ENCODE results near the gene CLEC7A. TPM values are rescaled to one million over a fixed set of nuclear protein-coding genes. Genes with fewer than 3 reads are reported as not detected.

CLEC7A gene
- total RNA-seq, 1 donor from 2014 or later, result 10.8 TPM

DNA sequence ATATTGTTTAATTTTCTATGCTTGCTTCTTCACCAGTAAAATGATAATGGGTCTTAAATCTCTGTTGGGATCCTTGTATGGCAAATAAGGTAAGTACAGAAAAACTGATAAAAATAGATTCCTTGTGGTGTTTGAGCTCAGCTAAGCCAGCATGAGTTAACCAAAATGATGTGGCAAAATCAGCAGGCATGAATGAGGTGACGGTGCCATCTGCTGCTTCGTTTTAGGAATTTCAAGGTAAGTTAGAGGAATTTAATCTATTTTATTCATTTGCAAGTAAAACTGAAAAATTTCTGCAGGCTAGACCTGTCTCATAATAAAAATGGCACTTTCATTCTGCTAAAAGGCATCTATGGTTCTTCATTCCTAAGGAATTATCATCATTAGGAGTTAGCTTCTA, 10.0 kb upstream of the CLEC7A start:
- peak; percentile 38 for DNase-seq (ENCODE audit: low spot score)

DNA sequence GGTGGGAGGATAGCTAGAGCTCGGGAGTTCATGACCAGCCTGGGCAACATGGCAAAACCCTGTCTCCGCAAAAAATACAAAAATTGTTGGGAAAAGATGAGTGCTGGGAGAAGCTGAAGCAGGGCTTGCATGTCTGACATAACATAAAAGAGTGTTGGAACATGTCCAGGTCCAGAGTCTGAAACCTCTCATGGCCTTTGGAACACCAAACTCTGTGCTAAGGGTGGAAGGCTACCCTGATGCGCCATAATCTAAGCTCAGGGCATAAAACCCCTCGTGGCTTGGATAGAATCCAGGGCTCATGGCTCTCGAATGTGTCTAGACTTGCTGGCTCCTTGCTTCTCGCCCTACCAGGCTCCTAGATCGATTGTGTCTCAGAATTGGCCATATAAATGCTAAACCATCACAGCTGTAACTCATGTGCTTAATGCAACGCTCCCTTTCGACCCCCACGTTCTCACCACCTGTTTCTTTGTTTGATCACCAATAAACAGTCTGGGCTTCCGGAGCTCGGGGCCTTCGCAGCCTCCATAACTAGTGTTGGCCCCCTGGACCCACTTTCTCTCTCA, 6.7 kb upstream of the CLEC7A start:
- DNase-seq (ENCODE audit: low spot score), result no peak

DNA sequence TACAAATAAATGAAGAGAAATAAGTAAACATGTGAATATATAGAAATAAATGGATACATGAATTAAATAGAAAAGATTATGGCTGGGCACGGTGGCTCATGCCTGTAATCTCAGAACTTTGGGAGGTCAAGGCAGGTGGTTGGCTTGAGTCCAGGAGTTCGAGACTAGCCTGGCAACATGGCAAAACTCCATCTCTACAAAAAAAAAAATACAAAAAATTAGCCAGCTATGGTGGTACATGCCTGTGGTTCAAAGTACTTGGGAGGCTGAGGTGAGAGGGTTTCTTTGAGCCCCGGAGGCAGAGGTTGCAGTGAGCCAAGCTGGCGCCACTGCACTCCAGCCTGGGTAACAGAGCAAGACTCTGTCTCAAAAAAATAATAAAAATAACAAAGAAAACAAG, 5.1 kb upstream of the CLEC7A start:
- DNase-seq (ENCODE audit: low spot score), result no peak

DNA sequence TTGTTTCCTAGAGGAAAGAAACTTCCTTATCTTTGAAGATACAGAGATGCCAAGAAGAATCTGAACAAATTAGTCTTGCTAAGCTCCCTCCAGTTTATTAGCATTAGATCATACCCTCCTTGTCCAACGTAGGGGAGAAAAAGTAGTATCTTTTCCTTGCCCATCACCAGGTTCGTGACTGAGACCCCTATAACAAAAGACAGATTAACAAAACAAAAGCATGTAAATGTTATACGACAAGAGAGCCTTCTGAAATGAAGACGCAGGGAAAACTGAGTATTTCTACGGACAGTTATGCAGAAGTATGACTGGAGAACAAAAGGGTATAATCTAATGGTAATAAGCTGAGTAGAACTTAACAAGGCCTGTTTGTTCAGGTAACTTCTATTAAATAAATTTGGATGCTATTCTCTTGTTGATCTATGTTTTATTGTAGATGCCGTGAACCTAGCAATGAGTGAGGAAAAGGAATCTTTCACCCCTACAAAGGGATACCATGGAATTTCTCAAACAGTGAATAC, 2.9 kb upstream of the CLEC7A start:
- no peak for DNase-seq (ENCODE audit: low spot score)

DNA sequence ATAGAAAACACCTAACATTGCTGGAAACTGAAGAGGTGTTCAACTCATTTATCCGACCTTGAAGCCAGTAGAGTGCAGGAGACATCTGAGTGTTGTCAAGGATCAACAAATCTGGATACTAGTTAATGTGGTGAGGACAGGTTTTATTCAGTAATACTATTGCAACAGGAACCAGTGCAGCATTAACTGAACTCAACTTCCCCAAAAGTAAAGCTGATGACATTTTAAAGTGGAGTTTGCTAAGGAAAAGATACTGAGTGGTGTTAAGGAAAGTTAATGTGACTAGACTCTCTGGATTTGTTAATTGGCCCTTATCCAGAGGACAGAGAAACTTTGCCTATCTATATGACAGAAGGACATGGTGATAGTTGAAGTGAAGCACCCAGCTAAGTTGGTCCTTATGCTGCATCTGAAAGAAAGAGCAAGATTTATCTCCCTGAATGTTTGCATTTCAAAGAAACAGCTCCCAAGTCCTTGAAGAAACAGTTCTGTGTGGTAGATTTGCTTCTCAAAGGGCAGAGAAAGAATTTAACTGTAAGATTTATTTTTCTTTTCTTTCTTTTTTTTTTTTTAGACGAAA, 1.2 kb upstream of the CLEC7A start:
- DNase-seq (ENCODE audit: low spot score), result no peak

DNA sequence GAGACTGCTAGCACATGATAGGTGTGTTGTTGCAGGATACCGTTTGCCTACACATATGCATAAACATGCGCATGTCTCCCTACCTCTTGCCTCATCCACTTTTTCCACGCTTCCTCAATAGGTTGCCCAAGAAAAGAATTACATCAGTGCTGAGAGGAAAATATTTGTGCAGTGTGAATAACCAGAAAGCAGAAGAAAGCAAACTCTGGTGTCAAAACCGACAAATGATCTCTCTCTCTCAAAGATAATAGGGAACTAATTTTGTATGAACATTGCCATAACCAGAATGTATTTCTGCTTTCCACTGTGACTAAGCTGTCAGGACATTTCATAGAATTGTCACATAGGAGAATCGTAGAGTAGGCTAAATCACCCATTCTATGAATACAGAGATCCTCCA, 1.3 kb downstream of the CLEC7A start:
- no peak for DNase-seq (ENCODE audit: low spot score)

DNA sequence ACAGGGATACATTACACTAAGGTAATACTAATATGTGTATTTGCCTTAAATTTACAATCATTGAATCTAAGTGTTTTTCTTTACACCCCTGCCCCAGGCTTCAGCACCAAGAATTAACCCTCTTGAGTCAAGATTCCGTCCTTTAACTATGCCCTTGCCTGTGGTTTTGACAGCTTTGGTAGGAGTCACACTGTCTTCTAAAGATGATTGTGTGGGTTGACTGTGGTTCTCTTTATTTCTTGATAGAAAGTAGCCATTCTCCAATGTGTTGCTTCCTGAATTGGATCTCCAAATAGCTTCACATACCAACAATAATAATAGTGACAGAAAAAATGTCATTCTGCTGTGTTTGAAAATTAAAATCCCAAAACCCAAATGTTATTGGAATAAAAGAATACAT, 3.6 kb downstream of the CLEC7A start:
- DNase-seq (ENCODE audit: low spot score), result no peak

DNA sequence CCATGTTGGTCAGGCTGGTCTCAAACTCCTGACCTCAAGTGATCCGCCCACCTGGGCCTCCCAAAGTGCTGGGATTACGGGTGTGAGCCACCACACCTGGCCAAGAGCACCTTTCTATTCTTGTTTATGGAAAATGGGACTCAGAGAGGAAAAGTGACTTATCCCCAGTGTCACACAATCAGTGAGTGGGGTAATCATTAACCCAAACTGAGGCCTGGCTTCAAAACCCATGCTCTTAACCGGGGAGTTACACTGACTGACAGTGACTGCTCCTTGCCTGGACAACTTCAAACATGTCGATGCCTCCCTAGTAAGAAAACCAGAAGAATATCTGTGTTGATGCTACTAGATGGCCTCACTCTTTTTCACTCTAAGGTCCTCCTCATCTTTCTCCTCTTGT, 7.3 kb downstream of the CLEC7A start:
- DNase-seq (ENCODE audit: low spot score), result no peak

DNA sequence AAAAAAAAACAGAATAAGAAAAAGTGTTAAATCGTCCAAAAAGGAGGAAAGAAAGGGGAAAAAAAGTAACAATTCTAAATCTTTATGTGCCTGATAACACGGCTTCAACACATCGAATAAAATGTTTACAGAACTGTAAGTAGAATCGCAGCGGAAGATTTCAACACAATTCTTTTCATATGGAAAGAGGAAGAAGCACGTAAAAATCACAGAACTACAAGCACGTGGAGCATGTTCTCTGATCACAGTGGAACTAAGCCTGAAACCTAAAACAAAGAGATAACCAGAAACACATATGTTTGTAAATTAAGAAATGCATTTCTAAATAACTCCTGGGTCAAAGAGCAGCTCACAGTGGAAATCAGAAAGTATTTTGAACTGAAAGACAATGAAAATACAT, 8.7 kb downstream of the CLEC7A start:
- no peak for DNase-seq (ENCODE audit: low spot score)

DNA sequence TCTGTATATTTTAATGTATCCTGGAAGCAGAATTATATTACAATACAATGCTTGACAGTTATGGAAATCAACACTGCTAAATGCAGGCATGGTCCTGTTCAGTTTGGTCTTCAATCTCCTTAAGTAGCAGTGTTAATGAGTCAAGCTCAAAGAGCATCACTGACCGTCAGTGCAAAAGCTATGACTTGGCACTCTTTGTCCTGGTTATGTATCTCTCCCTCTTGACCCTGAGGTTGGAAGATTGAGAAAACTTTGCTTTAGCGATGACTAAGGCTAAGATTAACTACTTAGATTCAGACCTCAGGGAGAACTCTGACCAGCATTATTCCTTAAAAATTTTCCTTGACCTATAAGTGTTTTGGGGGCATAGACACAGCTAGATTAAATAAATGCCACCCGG, 10.9 kb downstream of the CLEC7A start:
- no peak for DNase-seq (ENCODE audit: low spot score)

DNA sequence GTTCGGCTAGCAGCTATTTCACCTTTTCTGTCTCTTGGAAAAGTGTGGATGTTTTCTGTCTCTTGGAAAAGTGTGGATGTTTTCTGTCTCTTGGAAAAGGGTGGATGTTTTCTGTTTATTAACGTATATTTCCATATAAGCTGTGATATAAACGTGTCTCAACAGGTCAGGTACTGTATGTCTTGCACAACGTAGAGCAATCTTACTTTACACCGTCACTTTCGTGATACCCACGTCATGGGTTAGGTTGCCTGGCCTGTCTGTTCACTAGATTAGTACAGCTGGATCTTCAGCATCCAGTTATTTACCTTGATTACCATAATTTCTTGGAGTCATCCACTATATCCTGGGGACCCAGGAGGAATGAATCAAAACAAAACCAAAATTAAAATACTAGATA, 14.1 kb downstream of the CLEC7A start:
- no peak for DNase-seq (ENCODE audit: low spot score)

DNA sequence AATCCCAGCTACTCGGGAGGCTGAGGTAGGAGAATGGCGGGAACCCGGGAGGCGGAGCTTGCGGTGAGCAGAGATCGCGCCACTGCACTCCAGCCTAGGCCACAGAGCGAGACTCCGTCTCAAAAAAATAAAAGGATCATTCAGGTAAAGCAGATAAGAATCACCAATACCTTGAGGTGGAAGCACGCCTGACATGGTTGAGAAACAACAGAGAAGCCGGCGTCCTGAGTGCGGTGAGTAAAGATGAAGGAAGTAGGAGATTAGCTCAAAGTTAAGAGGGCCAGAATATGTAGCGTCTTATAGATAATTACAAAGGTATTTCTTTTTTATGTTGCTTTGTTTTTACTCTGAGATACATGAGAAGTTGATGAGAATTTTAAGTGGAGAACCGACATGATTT, 14.7 kb downstream of the CLEC7A start:
- no peak for DNase-seq (ENCODE audit: low spot score)

DNA sequence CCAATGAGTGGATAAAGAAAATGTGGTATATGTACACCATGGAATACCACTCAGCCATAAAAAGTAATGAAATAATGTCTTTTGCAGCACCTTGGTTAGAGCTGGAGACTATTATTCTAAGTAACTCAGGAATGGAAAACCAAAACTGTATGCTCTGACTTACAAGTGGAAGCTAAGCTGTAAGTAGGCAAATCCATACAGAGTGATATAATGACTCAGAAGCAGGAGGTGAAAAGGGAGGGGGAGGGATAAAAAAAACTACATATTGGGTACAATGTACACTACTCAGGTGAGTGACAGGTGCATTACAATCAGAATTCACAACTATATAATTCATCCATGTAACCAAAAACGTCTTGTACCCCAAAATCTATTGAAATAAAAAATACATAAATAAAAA, 16.1 kb downstream of the CLEC7A start:
- no peak for DNase-seq (ENCODE audit: low spot score)

DNA sequence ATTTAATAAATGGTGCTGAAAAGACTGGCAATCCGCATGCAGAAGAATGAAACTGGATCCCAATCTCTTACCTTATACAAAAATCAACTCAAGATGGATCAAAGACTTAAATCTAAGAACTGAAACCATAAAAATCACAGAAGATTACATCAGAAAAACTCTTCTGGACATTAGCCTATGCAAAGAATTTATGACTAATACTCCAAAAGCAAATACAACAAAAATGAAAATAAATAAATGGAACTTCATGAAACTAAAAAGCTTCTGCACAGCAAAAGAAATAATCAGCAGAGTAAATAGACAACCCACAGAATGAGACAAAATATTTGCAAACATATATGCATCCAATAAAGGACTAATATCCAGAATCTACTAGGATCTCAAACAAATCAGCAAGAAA, 16.9 kb downstream of the CLEC7A start:
- no peak for DNase-seq (ENCODE audit: low spot score)

DNA sequence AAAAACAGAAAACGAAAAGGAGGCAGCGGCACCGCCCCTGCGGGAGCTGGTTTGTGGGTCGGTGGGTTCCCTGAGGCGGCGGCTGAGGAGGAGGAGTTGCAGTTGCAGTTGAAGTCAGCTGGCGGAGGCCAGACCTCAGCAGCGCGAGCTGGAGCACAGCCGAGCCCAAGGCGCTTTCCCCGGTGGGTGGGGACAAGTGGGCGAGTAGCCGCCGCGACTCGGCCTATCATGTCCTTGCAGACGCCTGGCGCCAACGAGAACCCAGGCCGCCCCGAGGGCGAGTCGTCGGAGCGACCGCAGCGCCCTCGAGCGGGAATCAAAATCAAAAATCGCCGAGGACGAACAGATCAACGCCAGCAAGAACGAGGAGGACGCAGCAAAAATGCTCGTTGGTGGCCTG, 18.5 kb downstream of the CLEC7A start:
- DNase-seq (ENCODE audit: low spot score), result no peak

DNA sequence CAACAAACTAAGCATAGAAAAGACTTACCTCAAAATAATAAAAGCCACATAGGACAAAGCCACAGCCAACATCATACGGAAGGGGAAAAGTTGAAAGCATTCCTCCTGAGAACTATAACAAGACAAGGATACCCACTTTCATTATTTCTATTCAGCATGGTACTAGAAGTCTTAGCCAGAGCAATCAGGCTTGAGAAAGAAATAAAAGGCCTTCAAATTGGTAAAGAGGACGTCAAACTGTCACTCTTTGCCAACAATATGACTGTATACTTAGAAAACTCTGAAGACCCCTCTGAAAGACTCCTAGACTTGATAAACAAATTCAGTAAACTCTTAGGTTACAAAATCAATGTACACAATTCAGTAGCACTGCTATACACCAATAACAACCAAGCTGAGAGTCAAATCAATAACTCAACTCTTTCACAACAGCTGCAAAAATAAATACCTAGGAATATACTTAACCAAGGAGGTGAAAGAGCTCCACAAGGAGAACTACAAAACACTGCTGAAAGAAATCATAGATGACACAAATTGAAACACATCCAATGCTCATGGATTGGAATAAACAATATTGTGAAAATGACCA, 19.6 kb downstream of the CLEC7A start:
- DNase-seq (ENCODE audit: low spot score), result no peak

DNA sequence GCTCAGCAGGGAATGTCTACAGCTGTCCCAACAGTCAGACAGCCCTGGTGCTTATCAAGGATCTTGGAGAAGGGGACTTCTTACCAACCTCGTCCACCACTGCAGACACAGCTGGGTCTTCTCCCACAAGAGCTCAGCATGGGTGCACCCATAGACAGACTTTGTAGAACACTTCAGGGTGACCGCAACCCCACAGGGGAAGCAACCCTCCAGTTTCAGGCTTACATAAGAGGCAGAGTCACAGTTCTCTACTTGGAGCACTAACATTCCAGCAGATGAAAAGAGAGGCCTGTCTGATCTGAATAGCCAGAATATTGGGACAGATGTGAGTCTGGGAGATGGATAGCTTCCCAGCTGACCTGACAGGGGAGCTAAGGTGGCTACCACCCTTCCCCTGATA, 27.7 kb downstream of the CLEC7A start:
- no peak for DNase-seq (ENCODE audit: low spot score)

DNA sequence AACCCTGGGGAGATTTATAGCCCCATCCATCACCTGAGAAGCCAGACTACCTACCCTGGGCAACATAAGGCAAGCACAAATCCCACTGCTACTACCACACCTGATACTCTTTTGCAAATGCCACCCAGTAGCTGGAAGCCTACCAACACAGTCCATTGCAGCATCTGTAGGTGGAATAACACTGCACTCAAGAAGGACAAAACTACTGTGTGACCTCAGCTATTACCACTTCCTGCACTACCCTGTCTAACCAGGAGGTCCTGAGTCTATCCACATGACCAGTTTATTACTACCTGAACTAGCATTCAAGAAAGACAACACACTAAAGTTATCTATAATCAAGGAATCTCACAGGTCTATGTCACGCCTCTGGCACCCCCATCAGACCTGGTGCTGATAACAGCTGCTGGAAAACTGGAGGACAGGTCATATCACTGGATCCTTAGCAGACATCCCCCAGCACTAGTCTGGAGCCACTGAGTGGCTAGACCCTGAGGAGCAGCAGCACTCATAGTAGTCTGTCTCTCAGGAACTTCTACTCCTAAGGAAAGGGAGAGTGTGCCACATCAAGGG, 28.3 kb downstream of the CLEC7A start:
- DNase-seq (ENCODE audit: low spot score), result no peak

DNA sequence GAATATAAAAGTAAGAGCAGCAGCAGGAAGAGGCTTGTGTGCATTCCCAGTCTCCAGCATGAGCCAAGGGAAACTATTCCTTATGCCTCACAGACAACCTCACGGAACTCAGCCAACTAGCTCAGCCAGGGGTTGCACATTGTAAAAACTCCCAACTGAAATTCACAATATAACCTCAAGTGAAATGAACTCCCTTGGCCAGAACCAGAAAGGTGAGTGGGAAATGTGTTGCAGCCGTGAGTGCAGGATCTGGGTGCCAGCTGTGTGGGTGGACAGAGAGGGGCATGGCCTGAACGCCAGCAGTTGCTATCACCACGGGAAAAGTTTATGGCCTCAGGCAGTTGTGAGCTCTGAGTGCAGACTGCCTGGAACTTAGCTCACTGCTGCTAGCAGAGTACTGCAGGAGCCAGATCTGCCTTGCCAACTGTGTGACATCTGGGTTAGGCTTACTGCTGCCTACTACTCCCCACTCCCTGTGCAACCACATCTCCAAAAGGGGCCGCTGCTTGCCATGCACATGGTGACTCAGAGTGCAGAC, 28.9 kb downstream of the CLEC7A start:
- no peak for DNase-seq (ENCODE audit: low spot score)

DNA sequence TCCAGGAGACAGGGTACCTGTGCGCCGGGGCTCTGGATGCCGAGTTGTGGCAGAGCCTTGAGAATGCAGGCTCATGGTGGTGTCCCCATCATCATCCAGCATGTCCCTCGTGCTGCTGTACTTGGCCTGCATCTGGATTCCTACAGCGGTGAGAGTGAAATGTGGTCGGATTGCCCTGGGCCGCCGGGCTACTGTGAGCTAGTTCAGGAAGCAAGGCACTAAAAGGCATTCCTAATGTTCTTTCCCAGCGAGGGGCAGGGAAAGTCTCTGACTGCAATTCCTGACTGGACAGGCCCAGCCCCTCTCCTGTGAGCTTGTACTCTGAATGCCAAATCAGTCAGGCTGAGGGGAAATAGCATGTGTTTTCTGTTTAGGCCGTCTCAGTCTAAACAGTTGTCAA, 31.2 kb downstream of the CLEC7A start, which contains the start of gene CLEC1A:
Gene CLEC1A, minus strand, starts transcription at position 195 of the 400 bp plus-strand sequence. Its CDS starts 63 bp downstream, at position 132.
- no peak for DNase-seq (ENCODE audit: low spot score)

DNA sequence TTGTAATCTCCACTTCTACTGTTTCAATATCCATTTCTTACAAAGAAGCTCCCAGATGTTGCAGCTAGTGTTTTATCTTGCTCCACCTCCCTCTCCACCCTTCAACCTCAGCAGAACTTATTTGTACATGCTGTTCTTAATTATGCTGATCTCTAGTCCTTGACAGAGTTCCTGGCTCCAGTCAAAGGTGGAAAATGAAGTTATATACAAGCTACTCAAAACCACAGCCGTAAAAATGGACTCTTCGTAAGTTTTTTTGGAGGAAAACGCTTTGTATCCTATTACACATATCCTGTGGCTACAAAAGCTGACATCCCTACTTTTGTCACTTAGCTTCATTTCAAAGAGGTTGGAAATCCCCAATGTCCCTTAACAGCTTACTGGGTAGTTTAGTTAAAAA, 32.5 kb downstream of the CLEC7A start:
- DNase-seq (ENCODE audit: low spot score), result no peak

DNA sequence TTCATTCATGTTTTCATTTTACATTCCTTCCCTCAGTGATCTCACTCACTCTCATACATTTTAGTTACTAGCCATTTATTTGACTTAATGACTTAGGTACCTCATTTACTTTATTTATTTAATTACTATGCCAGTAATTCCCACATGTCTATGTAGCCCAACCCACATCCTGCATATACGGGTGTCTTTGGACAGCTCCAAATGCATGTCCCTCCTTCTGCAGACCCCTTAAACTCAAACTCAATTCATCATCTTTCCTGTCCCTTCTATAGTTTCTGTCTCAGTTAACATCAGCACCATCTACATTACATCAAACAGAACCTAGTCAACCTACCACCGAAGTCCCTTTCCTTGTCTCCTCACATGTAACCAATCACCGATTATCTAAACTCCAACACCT, 34.0 kb downstream of the CLEC7A start:
- DNase-seq (ENCODE audit: low spot score), result no peak

Data from mucosa of gallbladder (tissue), 1 donor.